HG02571 (cell line): ENCODE measurements around the gene CPT1C.

Source experiments
- ATAC-seq: cut with Tn5 transposase; IDR thresholded peaks from one replicate; pipeline ENCODE4 v1.9.1; 2021; ENCODE audit warnings: mild to moderate bottlenecking, moderate library complexity; ENCODE audit not compliant: unreplicated experiment

Gene CPT1C

DNA sequence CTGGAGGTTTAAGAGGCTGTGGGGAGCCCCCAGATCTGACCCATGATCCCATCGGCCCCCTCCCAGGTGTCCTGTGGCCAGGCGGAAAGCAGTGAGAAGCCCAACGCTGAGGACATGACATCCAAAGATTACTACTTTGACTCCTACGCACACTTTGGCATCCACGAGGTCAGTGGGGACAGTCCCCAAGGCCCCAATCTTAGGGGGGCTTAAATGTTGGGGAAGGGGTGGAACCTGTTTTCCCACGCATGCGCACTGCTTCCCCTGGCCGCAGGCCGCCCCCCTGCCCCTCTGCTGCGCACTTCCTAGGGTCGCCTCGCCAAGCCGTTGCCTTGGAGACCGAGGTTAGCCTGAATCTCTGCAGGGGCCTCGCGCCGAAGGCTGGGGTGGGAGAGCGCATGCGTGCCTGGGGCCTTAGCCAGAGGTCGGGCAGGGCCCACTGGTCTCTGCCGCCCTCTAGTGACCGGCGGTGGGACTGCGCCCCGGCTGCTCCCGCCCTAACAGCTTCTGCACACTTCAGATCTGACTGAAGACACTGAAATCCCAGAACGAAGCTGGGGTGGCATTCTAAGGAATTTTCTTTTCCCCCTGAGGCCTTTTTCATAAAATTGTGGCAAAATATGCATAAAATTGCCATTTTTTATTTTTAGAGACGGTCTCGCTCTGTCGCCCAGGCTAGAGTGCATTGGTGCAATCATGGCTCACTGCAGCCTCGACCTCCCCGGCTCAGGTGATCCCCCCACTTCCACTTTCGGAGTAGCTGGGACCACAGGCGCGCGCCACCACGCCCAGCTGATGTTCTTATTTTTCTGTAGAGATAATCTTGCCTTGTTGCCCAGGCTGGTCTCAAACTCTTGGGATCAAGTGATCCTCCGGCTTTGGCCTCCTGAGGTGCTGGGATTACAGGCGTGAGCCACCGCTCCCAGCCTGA, 10.2 kb upstream of the CPT1C start:
- no peak for ATAC-seq

DNA sequence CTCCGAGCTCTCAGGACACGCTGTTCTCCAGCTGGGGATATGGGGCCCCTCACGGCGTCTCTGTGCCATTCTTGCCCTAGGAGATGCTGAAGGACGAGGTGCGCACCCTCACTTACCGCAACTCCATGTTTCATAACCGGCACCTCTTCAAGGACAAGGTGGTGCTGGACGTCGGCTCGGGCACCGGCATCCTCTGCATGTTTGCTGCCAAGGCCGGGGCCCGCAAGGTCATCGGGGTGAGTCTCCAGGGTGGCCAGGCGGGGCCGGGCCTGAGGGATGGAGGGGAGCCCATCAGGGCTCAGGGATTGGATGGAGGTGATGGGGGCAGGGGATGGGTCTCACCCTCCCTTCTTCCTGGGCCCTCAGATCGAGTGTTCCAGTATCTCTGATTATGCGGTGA, 9.1 kb upstream of the CPT1C start:
- ATAC-seq, result no peak

DNA sequence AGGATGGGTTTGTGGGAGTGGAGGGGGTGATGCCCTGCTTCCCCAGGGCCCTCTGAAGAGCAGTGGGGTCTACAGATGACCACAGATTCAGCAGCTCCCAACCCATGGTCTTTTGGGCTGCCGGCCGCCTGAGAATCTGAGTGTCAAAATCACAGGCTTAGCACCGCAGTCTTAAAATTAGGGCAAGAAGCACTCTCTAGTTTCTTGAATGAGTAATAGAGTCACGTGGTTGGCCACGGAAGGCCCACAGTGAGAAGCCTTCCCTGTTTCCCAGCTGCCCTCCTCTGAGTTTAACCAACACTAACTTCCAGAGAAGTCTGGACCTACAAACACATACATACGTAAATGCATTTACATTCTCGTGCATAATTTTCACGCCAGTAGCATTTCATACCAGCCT, 8.6 kb upstream of the CPT1C start:
- no peak for ATAC-seq

DNA sequence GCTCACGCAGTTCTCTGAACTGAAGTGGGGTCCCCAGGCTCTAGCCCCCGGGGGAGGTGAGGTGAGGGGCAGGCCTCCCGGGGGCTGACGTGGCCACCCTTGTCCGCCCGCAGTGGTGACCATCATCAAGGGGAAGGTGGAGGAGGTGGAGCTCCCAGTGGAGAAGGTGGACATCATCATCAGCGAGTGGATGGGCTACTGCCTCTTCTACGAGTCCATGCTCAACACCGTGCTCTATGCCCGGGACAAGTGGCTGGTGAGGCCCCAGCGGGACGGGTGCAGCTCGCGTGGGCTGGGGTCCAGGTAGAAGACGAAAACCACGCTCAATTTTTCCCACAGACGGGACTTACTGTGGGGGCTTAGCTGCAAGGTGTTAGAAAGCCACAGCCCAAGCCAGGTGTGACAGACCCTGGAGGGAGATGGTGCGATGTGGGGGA, 7.1 kb upstream of the CPT1C start:
- ATAC-seq, result no peak

DNA sequence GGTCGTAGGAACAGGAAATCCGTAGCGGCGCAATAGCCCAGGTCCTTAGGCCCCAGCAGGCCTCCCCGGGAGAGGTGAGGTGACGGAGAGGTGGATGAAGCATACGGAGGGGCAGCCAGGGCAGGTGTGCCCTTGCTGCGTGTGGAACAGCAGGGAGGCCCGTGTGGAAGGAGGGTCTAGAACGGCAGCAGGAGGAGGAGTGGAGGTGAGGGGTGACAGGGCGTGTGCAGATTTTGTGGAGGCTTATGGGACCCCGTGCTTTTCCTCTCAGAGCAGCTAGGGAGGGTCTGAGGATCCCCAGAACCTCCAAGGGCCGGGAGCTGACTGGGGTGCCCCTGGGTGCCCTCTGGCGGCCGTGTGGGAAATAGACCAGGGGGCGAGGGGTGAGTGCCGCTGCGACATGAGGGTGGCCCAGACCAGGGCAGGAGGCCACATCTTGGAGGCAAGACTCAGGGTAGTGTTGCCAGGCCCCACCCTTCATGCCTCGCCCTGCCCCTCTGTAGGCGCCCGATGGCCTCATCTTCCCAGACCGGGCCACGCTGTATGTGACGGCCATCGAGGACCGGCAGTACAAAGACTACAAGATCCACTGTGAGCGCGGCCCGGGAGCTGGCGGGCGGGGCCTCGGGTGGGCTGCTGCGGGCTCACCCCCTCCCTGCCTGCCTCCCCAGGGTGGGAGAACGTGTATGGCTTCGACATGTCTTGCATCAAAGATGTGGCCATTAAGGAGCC, 6.5 kb upstream of the CPT1C start:
- ATAC-seq, result no peak

DNA sequence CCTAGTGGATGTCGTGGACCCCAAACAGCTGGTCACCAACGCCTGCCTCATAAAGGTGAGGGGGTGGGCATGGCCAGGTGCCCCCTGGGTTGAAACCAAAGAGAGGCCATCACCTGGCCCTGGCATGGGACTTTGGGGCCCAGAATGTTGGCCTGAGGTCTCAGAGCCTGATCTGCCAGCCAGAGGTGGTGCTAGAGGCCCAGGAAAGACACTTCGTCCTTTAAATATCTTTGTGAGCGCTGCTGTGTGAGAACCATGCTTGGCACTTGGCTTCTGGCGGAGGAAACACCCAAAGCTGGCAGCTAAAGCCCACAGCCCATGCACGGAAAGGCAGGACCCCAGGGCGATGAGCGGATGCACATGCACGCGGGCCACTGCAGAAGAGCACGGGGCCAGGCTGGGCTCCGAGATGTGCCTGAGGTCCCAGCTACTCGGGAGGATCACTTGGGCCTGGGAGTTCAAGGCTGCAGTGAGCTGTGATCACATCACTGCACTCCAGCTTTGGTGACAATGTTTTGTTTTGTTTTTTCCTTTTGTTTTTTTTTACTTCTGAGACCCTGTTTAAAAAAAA, 5.8 kb upstream of the CPT1C start:
- ATAC-seq, result no peak

DNA sequence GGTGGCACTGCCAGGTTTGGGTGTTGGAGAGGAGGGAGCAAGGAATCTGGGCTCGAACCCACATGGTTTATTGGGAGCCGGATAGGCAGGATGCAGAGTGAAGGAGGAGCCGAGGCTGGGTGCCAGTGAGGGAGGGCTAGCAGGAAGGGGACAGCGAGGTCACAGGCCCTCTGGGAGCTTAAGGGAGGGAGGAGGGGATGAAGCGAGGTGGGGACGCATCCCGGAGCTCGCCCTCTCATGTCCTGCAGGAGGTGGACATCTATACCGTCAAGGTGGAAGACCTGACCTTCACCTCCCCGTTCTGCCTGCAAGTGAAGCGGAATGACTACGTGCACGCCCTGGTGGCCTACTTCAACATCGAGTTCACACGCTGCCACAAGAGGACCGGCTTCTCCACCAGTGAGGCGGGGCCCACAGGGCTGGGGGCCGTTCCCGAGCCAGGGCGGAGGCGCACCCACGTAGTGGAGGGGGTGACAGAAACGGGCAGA, 5.0 kb upstream of the CPT1C start:
- ATAC-seq, result no peak

DNA sequence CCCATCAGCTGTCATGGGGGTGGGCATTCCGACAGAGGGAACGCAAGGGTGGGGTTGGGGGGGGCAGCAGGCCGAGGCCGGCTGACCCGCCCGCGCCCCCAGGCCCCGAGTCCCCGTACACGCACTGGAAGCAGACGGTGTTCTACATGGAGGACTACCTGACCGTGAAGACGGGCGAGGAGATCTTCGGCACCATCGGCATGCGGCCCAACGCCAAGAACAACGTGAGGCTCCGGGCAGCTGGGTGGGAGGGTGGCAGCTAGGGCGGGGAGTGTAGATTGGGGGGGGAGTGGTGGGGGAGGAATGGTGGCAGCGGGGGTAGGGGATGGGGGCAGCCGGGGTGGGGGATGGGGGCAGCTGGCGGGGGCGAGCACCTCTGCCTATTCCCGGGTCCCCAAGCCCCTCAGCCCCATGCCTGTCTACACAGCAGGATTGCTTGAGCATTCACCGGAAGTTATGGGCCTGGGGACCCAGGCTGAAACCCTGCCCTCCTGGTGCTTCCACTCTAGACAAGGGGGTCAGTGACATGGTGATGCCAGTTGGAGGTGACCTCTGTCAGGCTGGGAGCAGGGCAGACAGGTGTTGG, 4.3 kb upstream of the CPT1C start:
- no peak for ATAC-seq

DNA sequence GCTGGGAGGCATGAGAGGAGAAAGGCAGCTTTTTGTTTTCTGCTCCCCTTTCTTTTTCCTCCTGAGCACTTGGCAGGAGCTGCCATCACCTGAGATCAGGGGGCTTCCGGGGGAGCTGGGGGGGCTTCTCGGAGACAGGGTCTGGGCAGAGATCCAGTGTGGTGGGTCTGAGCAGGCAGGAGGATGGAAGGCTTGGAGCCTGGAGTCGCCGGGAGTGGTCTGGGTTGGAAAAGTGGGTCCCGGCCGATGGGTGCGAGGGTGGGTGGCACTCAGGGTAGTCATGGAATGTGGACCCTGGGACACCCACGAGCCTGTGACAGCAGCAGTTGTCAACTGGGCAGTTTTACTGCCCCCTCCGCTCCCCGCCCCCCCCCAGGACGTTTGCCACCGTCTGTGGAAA, 3.8 kb upstream of the CPT1C start:
- ATAC-seq, result no peak

DNA sequence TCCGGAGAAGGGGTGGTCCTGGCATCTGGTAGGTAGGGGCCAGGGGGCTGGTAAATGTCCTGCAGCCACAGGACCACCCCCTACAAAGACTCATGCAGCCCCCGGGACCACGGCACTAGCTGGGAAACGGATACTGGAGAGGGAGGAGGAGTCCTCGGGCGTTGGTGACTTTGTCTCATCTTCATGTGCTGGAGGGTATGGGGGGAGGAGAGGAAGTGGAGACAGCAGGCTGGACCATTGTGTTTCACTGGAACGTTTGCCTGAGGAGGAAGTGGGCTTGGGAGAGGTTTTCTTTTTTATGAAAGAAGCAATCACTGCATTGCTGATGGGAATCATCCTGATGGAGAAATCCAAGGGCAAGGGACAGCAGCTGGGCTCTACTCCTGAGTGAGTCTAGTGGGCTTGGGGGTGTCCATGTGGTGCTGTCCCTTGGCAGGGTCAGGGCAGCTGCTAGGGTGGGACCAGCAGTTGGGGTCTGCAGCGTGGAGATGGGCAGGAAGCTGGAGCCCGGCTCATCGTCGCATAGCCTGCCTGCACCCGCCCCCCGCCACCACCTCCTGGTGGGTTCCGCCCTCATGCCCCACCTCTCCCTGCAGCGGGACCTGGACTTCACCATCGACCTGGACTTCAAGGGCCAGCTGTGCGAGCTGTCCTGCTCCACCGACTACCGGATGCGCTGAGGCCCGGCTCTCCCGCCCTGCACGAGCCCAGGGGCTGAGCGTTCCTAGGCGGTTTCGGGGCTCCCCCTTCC, 3.2 kb upstream of the CPT1C start:
- no peak for ATAC-seq

DNA sequence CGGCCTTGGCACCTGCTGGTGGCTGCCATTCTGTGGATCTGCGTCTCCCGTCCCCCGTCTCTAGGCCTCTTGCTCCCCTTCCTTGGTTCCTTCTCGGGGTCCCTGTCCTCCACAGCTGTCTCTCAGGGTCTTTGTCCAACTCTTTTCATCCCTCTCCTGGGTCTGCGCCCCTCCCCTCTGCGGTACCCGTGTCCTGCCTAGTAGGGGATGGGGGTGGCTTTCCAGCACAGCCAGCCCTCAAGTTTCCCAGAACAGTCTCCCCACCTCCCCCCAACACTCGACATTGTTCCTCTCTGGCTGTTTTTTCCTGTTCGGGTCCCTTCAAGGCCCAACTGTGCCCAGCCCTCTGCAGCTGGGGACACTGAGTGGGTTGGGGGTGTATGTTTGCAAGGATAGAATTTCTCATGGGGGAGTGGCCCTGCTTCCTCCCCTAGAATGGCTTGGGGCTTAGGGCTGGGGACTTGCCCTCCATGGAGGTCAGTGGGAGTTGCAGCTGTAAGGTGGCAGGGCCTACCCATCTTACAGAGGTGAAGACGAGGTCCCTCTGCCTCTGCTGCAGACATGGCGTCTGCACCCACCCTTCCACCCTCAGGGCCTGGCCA, 2.3 kb upstream of the CPT1C start:
- ATAC-seq, result no peak

DNA sequence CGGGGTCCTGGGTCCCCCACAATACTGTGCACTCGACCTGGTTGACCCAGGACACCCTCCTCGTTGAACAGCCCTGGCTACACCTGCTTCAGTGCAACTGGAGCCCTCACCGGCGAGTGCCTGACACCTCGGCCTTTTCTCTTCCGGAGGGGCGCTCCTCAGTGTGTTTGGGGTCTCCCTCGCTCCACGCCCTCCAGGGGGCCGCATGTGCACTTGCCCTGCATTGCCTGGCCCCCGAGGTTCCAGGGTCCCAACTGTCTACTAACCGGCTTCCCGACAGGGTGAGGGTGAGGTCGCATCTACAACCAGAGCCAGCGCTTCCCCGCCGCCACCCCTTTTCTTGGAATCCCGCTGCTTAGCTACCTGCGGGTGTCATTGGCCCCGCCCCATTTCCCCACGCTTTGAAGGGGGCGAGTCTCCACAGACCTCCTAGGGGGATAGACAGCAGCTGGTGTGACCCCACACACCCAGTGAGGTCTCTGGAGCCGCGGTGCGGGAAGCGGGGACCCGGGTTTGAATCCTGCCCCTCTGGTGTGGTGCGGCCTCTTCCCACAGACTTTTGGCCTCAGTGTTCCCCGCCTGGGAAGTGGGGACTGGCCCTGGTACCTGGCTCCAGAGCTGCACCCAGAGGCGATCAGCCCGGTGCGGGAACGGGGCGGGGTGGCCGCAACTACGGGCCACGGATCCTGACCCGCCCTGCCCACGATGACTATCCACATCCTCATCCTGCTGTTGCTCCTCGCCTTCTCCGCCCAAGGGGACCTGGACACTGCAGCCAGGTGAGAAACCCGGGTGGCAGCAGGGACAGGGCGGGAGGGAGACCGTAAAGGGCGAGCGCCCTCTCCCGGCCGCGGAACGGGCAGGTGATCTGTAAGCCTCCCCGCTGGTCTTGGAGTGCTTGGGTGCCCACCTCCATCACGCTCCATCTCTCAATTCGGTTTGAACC, 1.5 kb upstream of the CPT1C start, which contains the start of gene ADM5:
Gene ADM5 (plus strand): TSS at position 462 of the 946 bp plus-strand sequence. CDS start 244 bp downstream, at position 706.
- no peak for ATAC-seq

DNA sequence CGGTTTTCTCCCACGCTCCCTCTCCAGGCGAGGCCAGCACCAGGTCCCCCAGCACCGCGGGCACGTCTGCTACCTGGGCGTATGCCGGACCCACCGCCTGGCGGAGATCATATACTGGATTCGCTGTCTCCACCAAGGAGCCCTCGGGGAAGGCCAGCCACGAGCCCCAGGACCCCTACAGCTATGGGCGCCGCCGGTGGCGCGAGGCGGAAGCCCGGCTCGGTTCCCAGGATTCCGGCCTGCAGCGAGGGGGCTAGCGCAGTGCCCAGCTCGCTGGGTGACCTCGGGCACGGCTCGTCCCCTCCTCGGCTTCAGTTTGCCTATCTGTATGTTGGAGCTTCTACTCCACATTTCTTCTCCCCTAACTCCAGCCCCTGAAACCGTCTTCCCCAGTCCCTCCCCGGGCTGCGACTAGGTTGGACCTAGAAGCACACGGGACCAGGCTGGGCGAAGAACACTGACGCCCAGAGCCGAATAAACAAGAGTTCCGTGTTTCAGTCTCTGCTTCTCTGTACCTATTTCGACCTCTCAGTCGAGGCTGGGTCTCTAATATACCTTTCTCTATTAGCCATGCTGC, 749 bp upstream of the CPT1C start:
- ATAC-seq, result no peak

DNA sequence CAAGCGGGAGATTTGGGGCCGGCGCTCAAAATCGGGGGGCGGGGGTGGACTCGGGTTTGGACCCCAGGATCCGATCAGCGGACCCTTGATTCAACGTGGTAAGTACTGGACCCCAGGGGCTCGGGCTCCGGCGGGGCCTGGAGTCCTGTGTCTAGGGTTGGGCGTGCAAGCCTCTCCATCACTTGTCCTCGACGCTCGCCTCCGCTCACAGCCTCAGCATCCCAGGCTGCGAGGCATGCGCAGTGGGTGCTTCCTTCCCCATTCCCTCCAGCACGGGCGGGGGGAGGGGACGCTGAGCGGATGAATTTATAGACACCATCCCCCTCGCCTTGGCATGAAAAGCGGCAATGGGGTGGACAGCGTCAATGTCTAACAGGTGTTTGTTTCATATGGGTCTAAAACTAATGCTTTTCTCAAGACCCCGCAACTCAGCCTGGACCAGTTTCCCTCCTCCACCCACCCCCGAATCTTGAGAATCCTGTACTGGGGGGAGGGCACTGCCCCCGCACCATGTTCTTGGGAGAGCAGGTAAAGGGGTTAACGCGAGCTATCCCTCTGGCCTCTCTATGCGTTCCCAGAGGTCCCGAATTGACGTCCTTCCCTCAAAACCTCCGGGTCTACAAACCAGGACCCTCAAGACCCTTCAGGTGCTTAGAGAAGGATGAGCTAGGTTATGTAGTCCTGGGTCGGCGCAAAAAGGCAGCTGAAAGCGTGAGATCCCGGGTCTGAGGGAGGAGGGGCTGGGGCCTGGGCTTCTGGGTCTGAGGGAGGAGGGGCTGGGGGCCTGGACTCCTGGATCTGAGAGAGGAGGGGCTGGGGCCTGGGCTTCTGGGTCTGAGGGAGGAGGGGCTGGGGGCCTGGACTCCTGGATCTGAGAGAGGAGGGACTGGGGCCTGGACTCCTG, 579 bp downstream of the CPT1C start:
- no peak for ATAC-seq

DNA sequence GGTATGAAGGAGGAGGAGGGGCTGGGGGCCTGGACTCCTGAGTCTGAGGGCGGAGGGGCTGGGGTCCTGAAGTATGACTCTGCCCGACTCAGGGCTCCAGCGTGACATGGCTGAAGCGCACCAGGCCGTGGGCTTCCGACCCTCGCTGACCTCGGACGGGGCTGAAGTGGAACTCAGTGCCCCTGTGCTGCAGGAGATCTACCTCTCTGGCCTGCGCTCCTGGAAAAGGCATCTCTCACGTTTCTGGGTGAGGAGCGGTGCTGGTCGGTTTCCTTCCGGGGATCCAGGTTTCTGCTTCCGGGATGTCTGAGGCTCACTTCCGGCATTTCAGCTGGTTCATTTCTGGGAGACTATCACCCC, 1.2 kb downstream of the CPT1C start:
- no peak for ATAC-seq

DNA sequence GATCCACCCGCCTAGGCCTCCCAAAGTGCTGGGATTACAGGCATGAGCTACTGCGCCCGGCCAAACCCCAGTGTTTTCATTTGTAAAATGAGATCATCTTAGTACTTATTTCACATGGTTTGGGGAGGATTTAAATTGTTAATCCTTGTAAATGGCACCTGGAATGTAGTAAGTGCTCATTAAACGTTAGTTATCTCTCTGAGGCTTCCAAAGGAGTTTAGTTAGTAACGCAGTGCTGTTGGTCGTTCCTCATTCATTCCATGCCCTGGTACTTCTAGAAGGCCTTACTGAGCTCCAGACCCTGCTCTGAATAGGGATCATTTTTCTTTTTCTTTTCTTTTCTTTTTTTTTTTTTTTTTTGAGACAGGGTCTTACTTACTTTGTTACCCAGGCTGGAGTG, 5.2 kb downstream of the CPT1C start:
- no peak for ATAC-seq

DNA sequence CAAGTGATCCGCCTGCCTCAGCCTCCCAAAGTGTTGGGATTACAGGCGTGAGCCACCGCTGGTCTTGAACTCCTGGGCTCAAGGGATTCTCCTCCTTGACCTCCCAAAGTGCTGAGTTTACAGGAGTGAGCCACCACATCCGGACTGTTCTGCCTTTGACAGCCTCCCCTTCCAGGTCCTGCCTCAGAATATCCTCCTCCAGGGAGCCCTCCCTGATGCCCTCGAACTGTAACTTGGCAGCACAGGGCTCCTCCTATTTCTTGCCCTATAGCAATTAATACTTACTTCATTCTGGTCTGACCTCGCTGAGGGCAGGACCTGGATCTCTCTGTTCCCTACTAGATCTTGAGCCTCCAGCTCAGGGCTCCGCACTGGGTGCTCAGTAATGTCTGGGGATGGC, 5.9 kb downstream of the CPT1C start:
- ATAC-seq, result no peak

DNA sequence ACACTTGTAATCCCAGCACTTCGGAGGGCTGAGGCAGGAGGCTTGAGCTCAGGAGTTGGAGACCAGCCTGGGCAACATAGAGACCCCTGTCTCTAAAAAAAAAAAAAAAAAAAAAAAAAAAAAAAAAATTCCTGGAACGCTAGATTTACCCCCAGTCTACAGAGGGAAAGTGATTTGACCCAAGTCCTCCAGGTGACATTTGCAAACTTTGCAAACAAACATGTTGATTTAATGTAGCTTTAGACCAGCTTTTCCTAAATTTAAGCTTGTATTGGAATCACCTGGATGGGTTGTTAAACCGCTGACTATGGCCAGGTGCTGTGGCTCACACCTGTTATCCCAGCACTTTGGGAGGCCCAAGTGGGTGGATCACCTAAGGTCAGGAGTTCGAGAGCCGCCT, 8.4 kb downstream of the CPT1C start:
- no peak for ATAC-seq
